GM21825 (cell line): Measurements from ENCODE around the gene NRAP.

Experiments used
- ATAC-seq: cut with Tn5 transposase; IDR thresholded peaks from one replicate; pipeline ENCODE4 v1.9.1; 2021; ENCODE audit warnings: mild to moderate bottlenecking, moderate library complexity; ENCODE audit not compliant: unreplicated experiment

NRAP gene

DNA sequence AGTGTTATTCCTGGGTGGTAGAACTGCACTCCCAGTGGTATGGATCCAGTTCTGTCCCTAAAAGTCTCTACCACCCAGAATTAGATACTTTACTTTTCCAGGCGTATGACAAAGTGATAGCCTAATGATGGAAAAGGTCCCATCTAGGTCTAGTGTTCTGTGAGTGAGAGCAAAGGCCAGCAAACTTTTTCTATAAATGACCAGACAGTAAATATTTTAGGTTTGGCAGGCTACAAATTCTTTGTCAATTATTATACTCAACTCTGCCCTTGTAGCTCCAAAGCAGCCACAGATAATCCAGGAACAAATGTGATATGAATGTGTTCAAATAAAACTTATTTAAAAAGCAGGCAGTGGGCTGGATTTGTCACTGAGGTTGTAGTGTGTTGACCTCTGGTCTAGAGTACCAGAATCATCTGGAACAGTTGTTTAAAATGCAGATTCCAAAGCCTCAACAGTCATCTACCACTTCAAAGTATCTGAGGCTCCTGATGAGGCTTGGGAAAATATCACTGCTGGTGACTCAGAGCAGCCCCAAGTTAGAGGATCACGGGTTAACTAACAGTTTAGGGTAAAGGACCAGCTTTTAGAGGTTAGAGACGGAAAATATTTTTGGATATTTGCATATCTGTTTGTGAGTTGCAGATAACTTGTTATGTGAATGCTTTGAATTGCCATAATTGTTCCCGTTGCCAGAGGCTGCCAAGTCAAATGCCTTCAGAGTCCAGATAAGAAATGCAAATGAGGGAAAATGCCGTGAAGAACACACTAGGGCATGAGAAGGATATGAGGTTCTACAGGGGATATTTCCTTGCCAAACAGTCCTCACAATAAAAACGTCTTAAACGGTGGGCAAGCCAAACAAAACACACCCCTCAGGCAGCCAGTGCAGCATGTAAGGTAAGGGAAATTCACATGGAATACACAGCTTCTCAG lies 19.4 kb downstream of the NRAP start:
- ATAC-seq = no peak

DNA sequence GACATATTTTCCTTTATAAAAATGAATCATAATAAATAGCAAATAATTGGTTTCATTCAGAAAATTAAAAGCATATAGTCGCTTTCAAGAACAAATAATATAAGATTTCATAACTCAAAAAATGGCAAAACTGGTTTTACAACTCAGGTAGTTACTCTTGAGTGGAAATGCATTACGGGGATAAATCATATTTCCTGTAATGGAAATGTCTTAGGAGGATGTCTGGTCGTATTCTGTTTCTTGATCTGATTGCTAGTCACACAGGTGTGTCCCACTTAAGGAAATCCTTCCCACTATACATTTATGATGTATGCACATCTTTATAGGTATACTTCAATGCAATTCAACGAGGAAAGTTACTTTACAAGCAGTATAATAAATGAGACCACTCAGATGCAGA lies 20.7 kb downstream of the NRAP start:
- no peak for ATAC-seq

DNA sequence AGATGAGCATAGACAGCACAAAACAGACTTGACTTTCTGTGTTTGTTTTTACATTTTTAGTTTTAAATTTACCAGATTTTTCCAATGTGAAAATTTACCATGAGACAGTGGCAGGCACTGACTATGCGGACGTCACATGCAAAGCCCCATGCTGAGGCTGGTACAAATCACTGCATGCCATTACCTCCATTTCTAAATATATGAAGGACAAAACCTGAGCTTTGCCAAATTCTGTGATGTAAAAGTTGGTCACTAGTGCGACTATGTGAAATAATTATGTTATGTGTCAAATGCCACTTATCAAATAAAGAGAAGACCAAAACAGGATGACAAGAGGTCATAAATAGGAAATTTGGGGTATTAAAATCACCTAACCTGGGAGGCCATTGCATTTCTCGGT lies 22.1 kb downstream of the NRAP start:
- ATAC-seq = no peak

DNA sequence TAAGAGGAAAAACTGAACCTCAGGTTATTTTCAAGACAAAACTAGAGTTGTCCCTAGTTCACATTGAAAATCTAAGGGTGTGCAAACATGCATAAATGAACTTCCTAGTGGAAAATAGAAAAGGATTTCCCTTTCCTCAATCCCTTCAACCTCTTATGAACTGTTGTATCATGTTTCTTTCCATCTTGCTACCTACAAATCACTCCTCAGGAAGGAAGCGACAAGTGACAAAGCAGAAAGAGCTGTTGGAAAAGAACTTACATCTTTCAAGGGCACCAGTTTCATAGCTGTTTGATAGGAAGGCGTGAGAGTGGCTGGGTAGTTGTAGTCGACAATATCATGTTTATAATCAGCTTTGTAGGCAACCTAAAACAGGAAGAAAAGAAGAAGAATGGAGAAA lies 23.9 kb downstream of the NRAP start:
- no peak for ATAC-seq

DNA sequence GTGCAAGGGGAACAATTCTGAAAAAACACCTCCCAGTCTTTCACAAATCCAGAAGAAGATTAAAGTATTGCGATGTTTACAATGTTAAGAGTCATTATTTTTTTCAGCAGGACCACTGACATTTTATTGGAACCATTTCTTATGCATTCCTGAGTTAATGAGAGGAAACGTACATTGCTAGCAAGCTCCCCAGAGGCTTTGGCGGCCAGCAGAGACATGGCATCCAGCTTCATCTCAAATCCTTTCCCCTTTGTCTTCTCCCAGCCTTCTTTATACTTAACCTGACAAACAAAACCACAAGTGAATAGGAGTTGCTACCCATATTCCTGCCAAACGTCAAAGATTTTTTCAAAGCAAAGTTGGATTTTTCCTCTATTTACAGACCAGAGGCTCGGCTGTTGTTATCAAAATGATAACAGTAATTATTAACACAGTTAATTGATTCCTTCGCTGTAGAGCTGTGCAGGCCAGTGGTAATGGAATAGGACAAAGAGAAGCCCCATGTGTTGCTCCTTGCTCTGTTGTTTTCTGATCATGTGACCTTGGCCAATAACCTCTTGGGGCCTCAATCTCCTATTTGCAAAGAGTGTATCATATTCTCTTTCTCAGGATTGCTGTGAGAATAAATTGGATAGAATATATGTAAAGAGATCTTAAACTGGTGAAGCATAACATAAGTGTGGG lies 32.0 kb downstream of the NRAP start:
- no peak for ATAC-seq

DNA sequence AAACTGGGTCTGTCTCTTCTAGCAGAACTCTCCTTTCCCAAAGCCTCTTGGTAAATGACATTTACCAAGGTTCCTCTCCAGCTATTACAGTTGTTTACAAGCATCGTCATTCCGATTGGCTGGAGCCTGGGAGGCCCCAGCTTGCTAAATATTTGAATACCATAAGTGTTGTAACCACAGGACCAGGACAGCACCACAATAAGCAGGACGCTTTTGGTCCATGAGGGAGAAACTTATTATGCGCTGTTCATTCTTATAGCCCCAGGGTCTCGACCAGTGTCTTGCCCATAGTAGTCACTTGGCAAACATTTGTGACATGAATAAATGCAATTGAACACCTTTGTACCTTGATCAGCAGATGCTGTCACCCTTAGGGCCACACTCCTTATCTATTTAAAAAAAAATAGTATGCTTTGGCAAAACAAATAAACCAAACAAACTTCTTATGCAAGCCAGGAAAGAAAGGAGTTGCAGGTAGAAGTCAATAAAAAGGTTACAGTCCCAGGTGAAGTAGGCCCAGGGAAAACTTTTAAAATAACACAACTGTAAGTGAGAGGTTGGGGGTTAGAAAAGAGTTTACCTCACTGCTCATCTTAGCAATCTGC lies 32.8 kb downstream of the NRAP start:
- no peak for ATAC-seq

DNA sequence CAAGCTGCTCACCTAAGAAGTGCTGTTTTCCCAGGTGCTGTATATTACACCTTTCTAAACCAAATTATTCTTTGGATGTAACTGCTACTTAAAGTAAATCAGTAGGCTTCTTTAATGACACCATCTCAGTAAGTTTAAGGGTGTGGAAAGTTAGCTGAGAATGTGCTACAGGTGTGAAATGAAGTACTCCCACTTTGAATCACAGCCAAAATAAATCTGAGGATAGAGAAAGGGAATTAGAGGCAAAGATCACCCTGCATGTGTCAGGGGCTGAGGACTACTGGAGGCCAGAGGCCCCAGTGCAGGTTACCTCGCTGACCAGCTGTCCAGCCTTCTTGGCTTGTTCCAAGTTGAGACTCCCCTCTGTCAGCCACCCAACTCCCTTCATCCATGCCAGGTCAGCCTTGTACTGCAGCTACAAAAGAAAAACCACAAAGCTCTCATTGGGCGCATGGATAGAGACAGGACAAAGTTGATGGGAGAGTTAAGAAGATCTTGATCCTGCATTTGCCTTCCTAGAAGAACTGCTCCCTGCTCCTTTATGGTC lies 35.2 kb downstream of the NRAP start:
- no peak for ATAC-seq

DNA sequence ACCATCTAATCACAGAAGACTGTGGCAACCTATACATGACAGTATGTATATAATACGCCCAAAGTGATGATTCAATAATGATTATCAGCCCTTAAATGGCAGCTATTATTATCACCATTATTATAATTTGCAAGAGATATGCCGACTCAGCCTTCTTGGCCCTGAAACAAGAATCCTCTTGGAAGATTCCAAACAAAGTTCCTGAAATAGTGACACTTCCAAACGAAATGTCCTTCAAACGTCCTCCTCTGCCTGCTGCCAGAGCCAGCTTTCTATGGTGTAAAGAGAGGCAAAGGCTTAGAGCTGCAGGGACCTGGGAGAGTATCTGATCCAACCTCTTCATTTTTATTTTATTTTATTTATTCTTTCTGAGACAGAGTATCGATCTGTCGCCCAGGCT lies 36.0 kb downstream of the NRAP start:
- ATAC-seq = no peak

DNA sequence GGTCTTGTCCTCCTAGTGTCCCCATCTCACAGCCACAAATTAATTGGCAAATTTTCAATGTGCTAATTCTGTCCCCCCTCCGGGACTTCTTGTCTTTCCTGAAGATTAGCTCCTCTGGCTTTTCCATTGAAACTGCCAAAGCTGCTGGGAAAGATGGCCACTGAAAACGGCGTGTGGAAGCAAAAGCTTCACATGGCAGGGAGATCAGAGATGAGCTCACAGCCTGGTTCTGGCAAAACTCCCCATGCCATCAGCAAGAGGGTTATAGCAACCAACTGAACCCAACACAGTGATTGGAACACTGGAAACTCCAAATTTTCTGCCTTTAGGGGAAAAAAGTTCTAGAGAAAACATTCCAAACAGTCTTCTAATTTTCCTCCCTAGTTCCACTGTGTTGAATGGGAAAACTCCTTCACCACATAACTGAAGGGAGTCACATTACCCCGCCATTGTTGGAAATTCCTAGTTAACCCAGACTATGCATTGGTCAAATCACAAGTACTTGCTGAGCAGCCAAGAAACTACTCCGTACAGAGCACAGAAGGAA lies 37.0 kb downstream of the NRAP start:
- ATAC-seq = no peak

DNA sequence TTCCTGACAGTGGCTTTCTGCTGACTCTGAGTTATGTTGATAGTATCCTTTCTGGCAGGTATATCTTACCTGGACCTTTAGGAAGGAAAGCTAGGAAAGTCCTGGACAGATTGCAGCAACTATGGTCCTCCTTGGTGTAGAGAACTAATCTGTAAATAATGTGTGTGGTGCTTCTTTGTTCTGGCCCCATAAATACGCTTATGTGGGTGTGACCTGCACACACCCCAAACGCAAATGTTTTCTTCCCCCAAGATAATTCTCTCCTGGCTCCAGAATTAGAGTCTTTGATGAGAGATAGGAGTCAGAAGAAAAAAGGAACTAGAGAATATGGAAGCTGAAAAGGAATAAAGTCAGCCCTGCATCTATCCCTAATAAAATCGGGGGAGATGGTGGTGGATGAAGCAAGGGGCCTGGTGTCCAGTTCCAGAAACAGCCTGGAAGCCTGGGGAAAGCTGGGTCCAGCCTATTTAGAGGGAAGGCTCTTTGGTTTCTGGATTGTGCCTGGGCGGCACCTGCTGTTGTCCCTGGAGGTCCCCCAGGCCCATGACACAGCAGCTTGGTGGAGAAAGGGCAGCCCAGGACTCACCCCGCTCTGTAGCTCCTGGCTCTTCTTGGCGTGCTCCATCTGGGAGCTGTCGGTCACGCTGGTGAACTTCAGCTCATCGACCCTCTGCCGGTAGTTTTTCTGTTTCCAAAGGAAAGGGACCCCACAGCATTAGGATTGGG lies 38.2 kb downstream of the NRAP start:
- no peak for ATAC-seq

DNA sequence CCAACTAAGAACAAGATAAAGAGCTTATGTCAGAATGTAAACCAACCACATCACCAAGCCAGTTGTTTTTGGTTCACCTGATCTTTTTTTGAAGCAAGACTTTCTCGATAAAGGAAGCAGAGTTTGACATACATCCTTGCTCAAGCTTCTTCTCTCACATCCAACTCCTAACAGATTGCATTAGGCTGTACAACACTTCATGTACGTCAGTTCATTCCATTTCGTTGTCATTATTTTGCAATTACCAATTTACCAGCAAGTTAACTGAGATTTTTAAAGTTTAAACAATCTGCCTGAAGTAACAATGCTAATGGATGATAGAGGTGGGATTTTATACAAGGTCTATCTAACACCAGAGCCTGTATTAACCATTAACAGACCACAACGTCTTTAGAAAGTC lies 41.0 kb downstream of the NRAP start:
- ATAC-seq = no peak

DNA sequence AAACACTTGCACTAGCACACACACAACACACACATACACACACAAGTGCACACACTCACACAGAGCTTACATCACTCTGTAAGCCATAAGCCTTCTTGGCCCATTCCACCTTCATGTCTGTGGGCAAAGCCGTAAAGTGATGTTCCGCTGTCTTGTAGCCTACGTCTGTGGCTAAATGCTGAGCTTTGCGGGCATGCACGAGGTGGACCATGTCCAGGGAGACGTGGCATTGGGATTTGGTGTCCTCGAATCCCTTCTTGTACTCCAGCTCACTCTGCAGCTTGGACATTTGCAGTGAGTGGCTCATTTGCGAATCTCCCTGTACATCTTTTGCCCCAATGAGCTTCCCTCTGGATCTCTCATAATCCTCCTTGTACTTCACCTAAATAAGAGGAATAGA lies 42.0 kb downstream of the NRAP start:
- no peak for ATAC-seq

DNA sequence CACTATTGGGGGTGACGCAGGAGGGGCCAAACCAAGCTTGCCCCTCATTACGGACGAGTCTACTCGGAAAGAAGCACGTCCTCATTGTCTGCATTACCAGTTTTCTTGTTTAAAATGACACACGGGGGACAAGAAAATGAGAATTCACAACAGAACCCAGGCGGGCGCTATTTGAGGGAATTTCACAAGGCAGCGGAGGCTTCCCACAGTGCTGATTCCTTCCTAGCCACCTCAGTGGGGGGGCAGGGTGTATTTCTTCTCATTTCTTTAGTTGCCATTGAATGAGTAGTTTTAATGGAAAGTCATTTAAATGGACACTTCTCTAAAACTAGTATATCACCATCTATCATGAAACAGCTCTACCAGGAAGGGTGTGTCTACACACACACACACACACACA lies 42.9 kb downstream of the NRAP start:
- ATAC-seq = no peak

DNA sequence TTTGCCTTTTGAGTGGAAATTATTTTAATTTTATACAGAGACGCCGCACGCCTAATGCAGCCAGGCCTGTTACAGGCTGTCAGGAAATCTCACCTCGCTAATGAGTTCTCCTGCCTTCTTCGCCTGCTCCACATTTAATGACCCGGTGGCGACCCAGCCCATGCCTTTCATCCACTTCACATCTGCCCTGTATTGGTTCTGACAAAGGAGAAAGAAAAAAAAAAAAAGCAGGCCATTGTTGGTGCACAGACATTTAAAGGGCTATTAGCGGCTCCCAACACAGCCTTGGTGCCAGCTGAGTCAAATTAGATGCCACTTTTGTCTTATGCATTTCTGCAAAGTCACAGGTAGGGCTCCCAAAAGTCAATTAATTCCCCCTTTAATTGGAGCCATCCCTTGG lies 43.3 kb downstream of the NRAP start:
- ATAC-seq = no peak

DNA sequence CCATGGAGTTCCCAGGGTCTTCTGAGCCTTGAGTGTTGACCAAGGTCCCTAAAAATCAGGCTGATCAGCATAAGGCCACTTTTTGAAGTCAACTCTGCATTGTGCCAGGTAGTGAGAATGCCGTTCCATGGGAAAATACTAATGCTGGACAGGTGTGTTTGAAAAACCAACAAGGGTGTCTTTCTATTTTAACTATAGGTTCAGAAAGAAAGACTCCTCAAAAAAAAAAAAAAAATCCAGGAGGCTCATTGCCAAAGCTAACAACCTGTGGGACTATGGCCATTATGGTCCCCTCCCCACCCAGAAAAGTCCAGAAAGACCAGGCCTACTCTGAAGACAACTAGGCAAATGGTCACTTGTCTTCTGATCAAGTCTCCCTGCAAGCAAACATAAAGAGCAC lies 44.4 kb downstream of the NRAP start:
- no peak for ATAC-seq

DNA sequence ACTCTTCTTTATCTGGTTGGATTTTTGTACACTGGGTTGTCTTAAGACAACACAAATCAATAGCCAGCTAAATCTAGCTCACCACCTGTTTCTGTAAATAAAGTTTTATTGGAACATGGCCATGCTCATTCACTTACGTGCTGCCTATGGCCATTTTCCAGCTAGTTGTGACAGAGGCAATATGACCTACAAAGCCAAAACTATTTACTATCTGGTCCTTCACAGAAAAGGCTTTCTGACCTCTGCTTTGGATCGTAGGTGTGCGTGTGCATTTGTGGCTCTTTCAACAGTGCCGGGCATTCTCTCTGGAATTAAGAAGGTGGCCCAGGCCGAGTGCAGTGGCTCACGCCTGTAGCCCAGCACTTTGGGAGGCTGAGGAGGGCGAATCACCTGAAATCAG lies 45.5 kb downstream of the NRAP start:
- ATAC-seq = no peak

DNA sequence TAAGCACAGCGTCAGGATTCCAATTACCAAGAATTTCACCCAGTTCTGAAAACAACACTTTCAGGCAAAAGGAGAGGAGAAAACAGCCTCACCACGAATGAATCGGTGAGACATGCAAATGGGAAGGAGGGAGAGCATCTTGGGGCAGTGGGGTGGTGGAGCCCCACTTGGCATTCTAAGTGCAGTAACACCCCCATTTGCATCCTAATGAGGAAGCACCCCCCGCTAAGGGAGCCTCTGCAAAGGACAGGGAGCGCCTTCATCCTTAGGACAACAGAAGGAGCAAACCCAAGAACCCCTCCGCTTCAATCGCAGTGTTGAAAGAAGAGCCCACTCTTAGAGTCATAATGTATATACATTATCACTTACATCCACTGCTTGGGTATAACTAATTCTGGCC lies 46.8 kb downstream of the NRAP start:
- ATAC-seq = no peak

DNA sequence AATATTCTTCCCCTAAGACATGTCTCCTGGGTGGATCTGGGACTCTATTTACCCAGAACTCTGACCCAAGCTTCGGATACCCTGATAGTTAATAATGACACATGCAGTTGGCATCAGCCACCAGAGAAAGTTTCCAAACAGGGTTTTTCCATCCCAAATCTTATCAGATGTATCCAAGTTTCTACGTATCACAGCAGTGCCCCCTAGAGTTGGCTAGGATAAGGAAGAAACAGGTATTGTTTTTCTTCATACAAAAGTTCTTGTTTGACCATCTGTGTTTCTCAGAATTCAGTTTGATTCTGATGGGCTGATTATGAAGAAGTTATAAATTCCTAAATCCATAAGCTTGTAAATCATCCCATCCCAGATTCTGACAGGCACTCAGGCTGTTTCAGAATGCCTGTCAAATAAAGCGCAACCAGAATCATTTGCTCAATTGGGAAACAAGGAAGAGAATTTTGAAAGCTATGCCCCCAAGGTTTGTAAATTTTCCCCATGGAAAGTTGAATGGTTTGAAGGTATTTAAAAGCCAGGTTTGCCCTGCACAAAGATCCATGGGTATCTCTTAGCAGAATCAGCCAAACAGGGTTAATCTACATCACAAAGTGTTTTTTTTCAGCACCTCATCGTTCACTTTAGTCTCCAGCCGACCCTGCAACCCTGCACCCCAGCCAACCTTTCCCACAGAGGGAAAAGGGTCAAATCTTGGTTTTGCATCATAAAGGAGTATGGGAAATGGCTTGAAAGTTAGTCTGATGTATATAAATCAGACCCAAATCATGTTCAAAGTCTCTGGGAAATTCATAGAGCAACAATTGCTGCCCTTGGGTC lies 47.4 kb downstream of the NRAP start:
- no peak for ATAC-seq

DNA sequence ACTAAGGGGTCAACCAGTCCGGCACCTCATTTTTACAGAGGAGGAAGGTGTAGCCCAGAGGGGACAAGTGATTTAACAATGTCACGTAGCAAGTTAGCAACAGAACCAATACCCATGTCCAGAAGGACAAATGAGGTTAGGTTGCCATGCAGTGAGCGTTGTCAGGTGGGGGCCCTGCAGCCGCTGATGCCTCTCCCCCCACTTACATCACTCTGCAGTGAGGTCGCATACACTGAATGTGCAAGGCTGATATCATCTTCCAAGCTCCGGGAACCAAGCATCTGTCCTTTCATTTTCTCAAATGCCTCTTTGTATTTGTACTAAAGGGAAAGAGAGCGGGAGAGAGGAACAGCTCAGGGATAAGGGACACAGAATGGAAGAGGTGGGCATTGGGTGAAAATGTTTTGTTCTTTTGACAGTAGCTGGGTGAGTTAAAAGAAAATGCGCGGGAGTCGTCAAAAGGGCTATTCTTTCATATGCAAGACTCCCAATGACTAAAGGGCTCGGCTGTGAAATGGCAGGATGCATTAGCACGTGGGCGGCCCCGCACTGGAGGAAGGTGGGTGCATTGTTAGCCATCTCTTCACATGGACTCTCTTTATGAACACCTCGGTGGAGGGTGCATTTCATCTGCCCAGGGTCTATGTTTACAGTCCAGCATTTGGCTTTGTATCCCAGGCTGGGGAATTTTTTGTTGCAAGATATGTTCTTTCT lies 49.7 kb downstream of the NRAP start:
- no peak for ATAC-seq
